Measurements from ENCODE around the gene RCC1. TPM values are rescaled to one million over a fixed set of nuclear protein-coding genes. Genes with fewer than 3 reads are reported as not detected.
"Not testable (repeated sequence)": the region's sequence is repeated elsewhere in the genome, so short reads cannot be mapped to it uniquely, and the experiment has no call there.

RCC1 gene
- total and polyA plus RNA-seq, 2 experiments from 2014 or later = 17.5 to 27.0 TPM

DNA sequence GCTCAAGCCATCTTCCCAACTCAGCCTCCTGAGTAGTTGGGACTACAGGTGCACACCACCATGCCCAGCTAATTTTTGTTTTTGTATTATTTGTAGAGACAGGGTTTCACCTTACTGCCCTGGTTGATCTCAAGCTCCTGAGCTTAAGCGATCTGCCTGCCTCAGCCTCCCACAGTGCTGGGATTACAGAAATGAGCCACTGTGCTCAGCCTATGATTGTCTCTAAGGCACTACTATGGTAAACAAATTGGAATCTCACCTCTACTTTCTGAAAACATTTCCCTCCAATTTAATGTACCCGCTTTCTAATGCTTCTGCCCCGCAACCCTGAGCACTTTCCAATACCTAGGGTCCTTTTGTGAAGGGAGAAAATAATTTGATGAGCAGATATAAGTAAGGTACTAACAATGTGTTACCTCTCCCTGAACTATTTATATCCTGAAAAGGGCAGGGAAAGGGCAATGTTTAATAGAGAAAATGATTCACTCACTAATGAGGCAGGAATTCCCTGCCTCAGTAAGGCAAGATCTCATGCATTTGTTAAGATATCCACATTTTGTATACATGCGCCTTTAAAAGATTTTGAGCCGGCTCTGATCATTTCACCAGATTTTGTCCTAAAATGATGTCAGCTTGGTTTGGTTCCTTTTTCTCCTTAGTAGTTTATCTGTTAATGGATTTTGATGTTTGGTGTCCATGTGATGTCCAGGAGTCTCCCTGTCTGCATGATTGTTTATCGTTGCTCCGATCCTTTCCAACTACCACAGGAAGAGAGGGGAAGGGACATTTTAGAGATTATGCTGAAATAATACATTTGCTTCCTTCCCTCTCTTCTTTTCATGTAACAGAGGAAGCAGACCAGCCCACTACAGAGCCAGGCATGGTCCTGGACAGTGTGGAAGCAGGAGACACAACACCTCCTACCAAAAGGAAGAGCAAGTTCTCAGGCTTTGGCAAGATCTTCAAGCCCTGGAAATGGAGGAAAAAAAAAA lies 47.3 kb upstream of the RCC1 start:
- Histone ChIP-seq H3K9ac (no peak overlapping the region), H3K4me1 (ENCODE audit: insufficient read depth) (peaks cover 21% of the 10 kb centered on the region), H3K36me3 (ENCODE audit: low read depth) (no peaks in the 10 kb centered on the region), H3K79me2 (ENCODE audit: insufficient read depth) (peaks cover 4% of the 10 kb centered on the region; the same call in 1 of the 2 replicates), H3K9me2 (ENCODE audit: insufficient read depth) (no peaks in the 10 kb centered on the region), H3F3A (ENCODE audit: insufficient read depth) (0 out of 2 replicates have a peak, but pooled peaks cover 5% of the 10 kb centered on the region), H3K27ac (no peak overlapping the region), H3K4me3 (no peak overlapping the region), H4K20me1 (ENCODE audit: insufficient read depth) (no peaks in the 10 kb centered on the region), H3K9me3 (ENCODE audit: low read depth) (no peaks in the 10 kb centered on the region), H2AFZ (no peak overlapping the region), H3K27me3 (replicated peaks; ENCODE audit: insufficient read depth) (no peaks in the 10 kb centered on the region), H3K4me2 (ENCODE audit: unreplicated experiment) (no peak overlapping the region)
- in situ Hi-C loops (cut with MboI) = no loop called here
- peak; percentile 24 for DNase-seq
- TF ChIP-seq EZH2phosphoT487 (IDR thresholded peaks at IDR 0.05; ENCODE audit: insufficient read depth, low read depth) = no peak
- 92 to 94% methylated on average over 7 of the region's 7 CpGs for WGBS, 2 experiments (ENCODE audit: low coverage in 1 of 2, low lambda C conversion rate in 2 of 2, missing lambda C conversion rate in 2 of 2)

DNA sequence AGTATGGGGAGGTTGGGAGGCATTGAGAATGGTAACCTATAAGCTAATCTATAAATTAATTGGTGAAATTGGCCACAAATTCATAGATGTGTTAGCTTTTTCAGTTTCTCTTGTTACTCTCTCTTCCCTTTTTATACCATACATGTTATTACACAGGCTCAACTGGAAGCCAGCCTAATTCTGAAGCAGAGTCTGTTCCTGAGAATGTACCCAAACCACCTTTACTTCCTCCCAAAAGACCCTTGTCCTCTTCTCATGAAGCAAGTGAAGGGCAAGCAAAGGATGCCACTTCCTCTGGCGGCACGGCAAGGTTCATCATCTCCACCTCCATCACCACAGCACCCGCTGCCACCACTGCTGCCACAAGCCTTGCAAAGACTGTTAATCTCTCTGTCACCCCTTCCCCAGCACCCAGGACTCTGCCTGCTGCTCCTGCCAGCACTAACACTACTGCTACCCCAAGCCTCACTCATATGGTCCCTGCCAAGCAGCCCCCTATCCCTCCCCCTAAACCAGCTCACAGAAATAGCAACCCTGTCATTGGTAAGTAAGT lies 39.5 kb upstream of the RCC1 start:
- DNase-seq = no peak
- Histone ChIP-seq H3K9ac (no peak overlapping the region), H3K4me2 (ENCODE audit: unreplicated experiment) (no peak overlapping the region), H3K4me3 (no peak overlapping the region), H3K36me3 (ENCODE audit: low read depth) (peaks cover 5% of the 10 kb centered on the region; the same call in 1 of the 2 replicates), H3F3A (ENCODE audit: insufficient read depth) (no peaks in the 10 kb centered on the region), H3K27me3 (replicated peaks; ENCODE audit: insufficient read depth) (no peaks in the 10 kb centered on the region), H4K20me1 (ENCODE audit: insufficient read depth) (no peaks in the 10 kb centered on the region), H2AFZ (no peak overlapping the region), H3K27ac (no peak overlapping the region), H3K79me2 (ENCODE audit: insufficient read depth) (no peaks in the 10 kb centered on the region), H3K4me1 (ENCODE audit: insufficient read depth) (no peaks in the 10 kb centered on the region), H3K9me2 (ENCODE audit: insufficient read depth) (no peaks in the 10 kb centered on the region), H3K9me3 (ENCODE audit: low read depth) (no peaks in the 10 kb centered on the region)
- in situ Hi-C loops (cut with MboI) = no loop called here
- TF ChIP-seq EZH2phosphoT487 (IDR thresholded peaks at IDR 0.05; ENCODE audit: insufficient read depth, low read depth) (no peak), EZH2 (IDR thresholded peaks at IDR 0.05; ENCODE audit: insufficient read depth, poor library complexity, severe bottlenecking) (no peak)
- 98 to 100% methylated on average over 3 of the region's 3 CpGs for WGBS, 2 experiments (ENCODE audit: low coverage in 1 of 2, low lambda C conversion rate in 2 of 2, missing lambda C conversion rate in 2 of 2)

DNA sequence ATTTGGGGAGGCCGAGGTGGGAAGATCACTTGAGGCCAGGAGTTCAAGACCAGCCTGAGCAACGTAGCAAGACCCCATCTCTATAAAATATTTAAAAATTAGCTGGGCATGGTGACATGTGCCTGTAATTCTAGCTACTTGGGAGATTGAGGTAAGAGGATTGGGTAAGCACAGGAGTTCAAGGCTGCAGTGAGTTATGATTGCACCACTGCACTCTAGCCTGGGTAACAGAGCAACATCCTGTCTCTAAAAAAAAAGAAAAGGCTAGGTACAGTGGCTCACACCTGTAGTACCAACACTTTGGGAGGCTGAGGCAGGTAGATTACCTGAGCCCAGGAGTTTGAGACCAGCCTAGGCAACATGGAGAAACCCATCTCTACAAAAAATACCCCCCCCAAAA lies 35.7 kb upstream of the RCC1 start:
- Histone ChIP-seq H3K9ac (no peak overlapping the region), H3K9me2 (ENCODE audit: insufficient read depth) (no peaks in the 10 kb centered on the region), H3K4me3 (no peak overlapping the region), H2AFZ (no peak overlapping the region), H4K20me1 (ENCODE audit: insufficient read depth) (no peaks in the 10 kb centered on the region), H3K79me2 (ENCODE audit: insufficient read depth) (no peaks in the 10 kb centered on the region), H3K36me3 (ENCODE audit: low read depth) (peaks cover 8% of the 10 kb centered on the region; the same call in 1 of the 2 replicates), H3K4me1 (ENCODE audit: insufficient read depth) (no peaks in the 10 kb centered on the region), H3K27ac (no peak overlapping the region), H3K27me3 (replicated peaks; ENCODE audit: insufficient read depth) (no peaks in the 10 kb centered on the region), H3K4me2 (ENCODE audit: unreplicated experiment) (no peak overlapping the region), H3K9me3 (ENCODE audit: low read depth) (no peaks in the 10 kb centered on the region), H3F3A (ENCODE audit: insufficient read depth) (no peaks in the 10 kb centered on the region)
- in situ Hi-C loops (cut with MboI) = no loop called here
- no peak for TF ChIP-seq EZH2phosphoT487 (IDR thresholded peaks at IDR 0.05; ENCODE audit: insufficient read depth, low read depth)
- TF ChIP-seq EZH2 (IDR thresholded peaks at IDR 0.05; ENCODE audit: insufficient read depth, poor library complexity, severe bottlenecking) = no peak
- WGBS, 2 experiments (ENCODE audit: low coverage in 1 of 2, low lambda C conversion rate in 2 of 2, missing lambda C conversion rate in 2 of 2) = 48 to 50% methylated on average over 2 of the region's 2 CpGs
- DNase-seq = no peak

DNA sequence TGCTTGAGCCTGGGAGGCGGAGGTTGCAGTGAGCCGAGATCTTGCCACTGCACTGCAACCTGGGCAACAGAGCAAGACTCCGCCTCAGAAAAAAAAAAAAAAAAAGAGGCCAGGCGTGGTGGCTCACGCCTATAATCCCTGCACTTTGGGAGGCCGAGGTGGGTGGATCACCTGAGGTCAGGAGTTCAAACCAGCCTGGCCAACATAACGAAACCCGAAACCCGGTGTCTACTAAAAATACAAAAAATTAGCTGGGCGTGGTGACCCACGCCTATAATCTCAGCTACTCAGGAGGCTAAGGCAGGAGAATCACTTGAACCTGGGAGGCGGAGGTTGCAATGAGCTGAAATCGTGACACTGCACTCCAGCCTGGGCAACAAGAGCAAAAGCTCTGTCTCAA lies 26.3 kb upstream of the RCC1 start:
- H3K79me2 ChIP-seq (ENCODE audit: insufficient read depth); H3K9me3 ChIP-seq (ENCODE audit: low read depth); DNase-seq; H3K27me3 ChIP-seq (replicated peaks; ENCODE audit: insufficient read depth); H4K20me1 ChIP-seq (ENCODE audit: insufficient read depth); in situ Hi-C loops (cut with MboI); H3K9me2 ChIP-seq (ENCODE audit: insufficient read depth); H3K4me2 ChIP-seq (ENCODE audit: unreplicated experiment); H2AFZ ChIP-seq; H3K27ac ChIP-seq; H3K4me1 ChIP-seq (ENCODE audit: insufficient read depth); H3K36me3 ChIP-seq (ENCODE audit: low read depth); H3K9ac ChIP-seq; H3F3A ChIP-seq (ENCODE audit: insufficient read depth); H3K4me3 ChIP-seq: not testable (repeated sequence)
- WGBS, 2 experiments (ENCODE audit: low coverage in 1 of 2, low lambda C conversion rate in 2 of 2, missing lambda C conversion rate in 2 of 2) = 96 to 98% methylated on average over 12 to 13 of the region's 13 CpGs

Data from GM23248 (cell line).